HCT116 (cell line): ENCODE data around the gene SH3BGR. TPM values are rescaled to one million over a fixed set of nuclear protein-coding genes. Genes with fewer than 3 reads are reported as not detected.

Experiments
- ATAC-seq: fragments of 200-7000 bp; cut with Tn5 transposase; 2 replicates; pipeline ENCODE4 v1.9.1; 2020; ENCODE audit warnings: mild to moderate bottlenecking, moderate library complexity
- BruUV-seq: library from RNA; stranded (reverse); fragments of 400-500 nt; replicated peaks from 2 replicates; lab custom pipeline; 2021; lab: Mats Ljungman, UMichigan
- CTCF ChIA-PET: fragments of 300-600 bp; sonication (Branson Sonifier 250); formaldehyde crosslinking; loops from one replicate; lab custom pipeline; 2021; ENCODE audit warnings: antibody characterized with exemption; lab: Charles Lee
- POLR2A ChIA-PET: fragments of 300-600, 350-600 bp; sonication (Branson Sonifier 250); formaldehyde crosslinking; loops from one replicate; lab custom pipeline; 2021; ENCODE audit warnings: antibody characterized with exemption; lab: Charles Lee
- RAD21 ChIA-PET, 2 experiments: fragments of 300-600 bp; sonication (Branson Sonifier 250); formaldehyde crosslinking; loops; one replicate each; lab custom pipeline; 2023; ENCODE audit warnings: low total read pairs in 2 of 2; ENCODE audit not compliant: uncharacterized antibody in 2 of 2, unreplicated experiment in 2 of 2, low non-redundant PET in 1 of 2; lab: Charles Lee
- DNase-seq: peaks from one replicate; pipeline ENCODE4 v3.0.0-alpha.2; 2010; ENCODE audit warnings: low read depth, low spot score
- H2AFZ ChIP-seq: fragments of 200-600 bp; shearing (Covaris generic), sonication (generic); 2 replicates; pipeline ENCODE4 v1.6.1; 2017; ENCODE audit warnings: low read depth, mixed run types, mixed read lengths, antibody characterized with exemption, low read length; ENCODE audit not compliant: poor library complexity, severe bottlenecking
- H3K27ac ChIP-seq: 2 replicates; pipeline ENCODE4 v1.5.1; 2012; ENCODE audit warnings: low read depth, low read length
- H3K27me3 ChIP-seq: fragments of 200-600 bp; sonication (generic); 2 replicates; pipeline ENCODE4 v1.6.1; 2016; ENCODE audit warnings: mixed run types, low read length, mixed read lengths; ENCODE audit not compliant: insufficient read depth
- H3K36me3 ChIP-seq, 2 experiments: fragments of 200-500 bp in 1 of 2; fragments of 200-600 bp in 1 of 2; sonication (Bioruptor generic) in 1 of 2; sonication (generic) in 1 of 2; 2 replicates each; pipeline versions ENCODE4 v1.5.1 to v1.6.1; 2014 to 2016; ENCODE audit warnings: low read length in 2 of 2, inconsistent platforms in 1 of 2, mixed read lengths in 1 of 2, mixed run types in 1 of 2; ENCODE audit not compliant: insufficient read depth in 2 of 2, control insufficient read depth in 1 of 2
- H3K4me1 ChIP-seq, 2 experiments: fragments of 200-600 bp in 1 of 2; sonication (generic) in 1 of 2; 2 replicates each; pipeline versions ENCODE4 v1.5.1 to v1.6.1; 2012 to 2017; ENCODE audit warnings: low read length in 2 of 2, inconsistent platforms in 1 of 2, mild to moderate bottlenecking in 1 of 2, mixed read lengths in 1 of 2, mixed run types in 1 of 2, moderate library complexity in 1 of 2; ENCODE audit not compliant: insufficient read depth in 2 of 2, control insufficient read depth in 1 of 2
- H3K4me2 ChIP-seq: fragments of 200-600 bp; sonication (generic); 2 replicates; pipeline ENCODE4 v1.6.1; 2017; ENCODE audit warnings: mixed run types, low read length, mixed read lengths
- H3K4me3 ChIP-seq, 2 experiments: fragments of 200-600 bp in 1 of 2; sonication (generic) in 1 of 2; replicated peaks in 1 of 2; 2 replicates each; pipeline ENCODE4 v1.5.1; 2011 to 2016; ENCODE audit warnings: low read length in 2 of 2, control low read depth in 1 of 2, low read depth in 1 of 2, mild to moderate bottlenecking in 1 of 2, mixed read lengths in 1 of 2, mixed run types in 1 of 2
- H3K79me2 ChIP-seq: fragments of 200-600 bp; sonication (generic); 2 replicates; pipeline ENCODE4 v1.6.1; 2017; ENCODE audit warnings: mild to moderate bottlenecking, mixed run types, low read length, moderate library complexity, mixed read lengths; ENCODE audit not compliant: insufficient read depth
- H3K9ac ChIP-seq: fragments of 200-600 bp; sonication (generic); 2 replicates; pipeline ENCODE4 v1.6.1; 2016; ENCODE audit warnings: low read length, mixed read lengths
- H3K9me2 ChIP-seq: fragments of 200-600 bp; sonication (generic), shearing (Covaris generic); 2 replicates; pipeline ENCODE4 v1.6.1; 2017; ENCODE audit warnings: mixed run types, mild to moderate bottlenecking, moderate library complexity; ENCODE audit not compliant: insufficient read depth
- H3K9me3 ChIP-seq, 2 experiments: fragments of 200-500 bp in 1 of 2; fragments of 200-600 bp in 1 of 2; sonication (Bioruptor generic) in 1 of 2; sonication (generic) in 1 of 2; 2 replicates each; pipeline ENCODE4 v1.6.1; 2014 to 2017; ENCODE audit warnings: low read length in 2 of 2, mixed read lengths in 2 of 2, inconsistent platforms in 1 of 2, low read depth in 1 of 2, mild to moderate bottlenecking in 1 of 2, mixed run types in 1 of 2, moderate library complexity in 1 of 2; ENCODE audit not compliant: control insufficient read depth in 1 of 2, insufficient read depth in 1 of 2
- H4K20me1 ChIP-seq: fragments of 200-600 bp; sonication (generic), shearing (Covaris generic); 2 replicates; pipeline ENCODE4 v1.6.1; 2017; ENCODE audit warnings: mixed run types, mild to moderate bottlenecking, moderate library complexity; ENCODE audit not compliant: insufficient read depth
- CTCF ChIP-seq, 3 experiments: fragments of 200-600 bp in 1 of 3; sonication (generic) in 1 of 3; IDR thresholded peaks in 2 of 3; conservative IDR thresholded peaks in 1 of 3; 2 replicates each; pipeline ENCODE4 v1.5.1; 2012 to 2017; ENCODE audit warnings: low read depth in 2 of 3, low read length in 2 of 3, antibody characterized with exemption in 1 of 3, borderline replicate concordance in 1 of 3, control low read depth in 1 of 3, mild to moderate bottlenecking in 1 of 3, mixed read lengths in 1 of 3, mixed run types in 1 of 3, moderate library complexity in 1 of 3; ENCODE audit not compliant: insufficient read depth in 1 of 3
- RAD21 ChIP-seq: IDR thresholded peaks from 2 replicates; pipeline ENCODE4 v1.6.1; 2012; ENCODE audit warnings: low read depth, mild to moderate bottlenecking
- YY1 ChIP-seq: IDR thresholded peaks from 2 replicates; pipeline ENCODE4 v1.6.1; 2011; ENCODE audit warnings: low read length, low read depth, moderate library complexity, mild to moderate bottlenecking; ENCODE audit not compliant: insufficient replicate concordance; ENCODE audit errors: extremely low read depth
- ZNF274 ChIP-seq: fragments of 200-500 bp; sonication (Bioruptor generic); IDR thresholded peaks from 2 replicates; pipeline ENCODE4 v1.6.1; 2014; ENCODE audit warnings: mild to moderate bottlenecking, low read depth, low read length, inconsistent platforms
- intact Hi-C: fragments of 100-400 bp; cut with micrococcal nuclease; formaldehyde crosslinking; loops from 2 replicates; pipeline ENCODE4 v1.10.0; 2022
- total RNA-seq: library from RNA; stranded (reverse); gene quantifications from one replicate; pipeline ENCODE4 v1.2.1, GENCODE V29; 2021; ENCODE audit not compliant: unreplicated experiment

The SH3BGR gene
- total RNA-seq, 1 experiment from 2014 or later, result 4.8 TPM

GRCh38 chr21:39515684-39516472 lies 64.1 kb downstream of the SH3BGR start:
- H3K36me3 ChIP-seq, result no peaks in the 10 kb centered on the region
- H3K4me1 ChIP-seq, result no peaks in the 10 kb centered on the region
- H3K4me3 ChIP-seq, result no peak overlapping the region
- ChIA-PET POLR2A (no interaction called here), CTCF (interaction anchor here (1.1 kb wide), 1 partner anchor 207 kb away, joined by 3 read pairs; no protein-coding TSS in a partner anchor), RAD21 (no interaction called here)
- no peak overlapping the region for H3K4me2 ChIP-seq
- H3K27me3 ChIP-seq, result no peaks in the 10 kb centered on the region
- DNase-seq (no peak), ATAC-seq (no peak)
- H3K9me2 ChIP-seq, result no peaks in the 10 kb centered on the region
- BruUV-seq, result no TSS peak
- TF ChIP-seq YY1, result no peak
- H3K9ac ChIP-seq, result no peak overlapping the region
- H4K20me1 ChIP-seq, result no peaks in the 10 kb centered on the region
- intact Hi-C loops, result loop anchor here (5.0 kb wide), 1 partner anchor 271 kb away; no protein-coding TSS in a partner anchor
- no peaks in the 10 kb centered on the region for H3K79me2 ChIP-seq
- no peak overlapping the region for H3K27ac ChIP-seq
- H3K9me3 ChIP-seq, result no peaks in the 10 kb centered on the region
- H2AFZ ChIP-seq, result no peak overlapping the region

- Histone ChIP-seq H3K4me1 (peaks cover 0 to 2% of the 10 kb centered on the region in 2 experiments; a peak in 1 of 4 replicates), H3K9me3 (no peaks in the 10 kb centered on the region), H3K4me3 (no peak overlapping the region), H3K79me2 (no peaks in the 10 kb centered on the region), H3K36me3 (no peaks in the 10 kb centered on the region), H4K20me1 (no peaks in the 10 kb centered on the region), H2AFZ (no peak overlapping the region), H3K27ac (no peak overlapping the region), H3K4me2 (no peak overlapping the region), H3K9ac (no peak overlapping the region), H3K9me2 (no peaks in the 10 kb centered on the region), H3K27me3 (no peaks in the 10 kb centered on the region)
- no peak for TF ChIP-seq ZNF274
- TF ChIP-seq RAD21, result peak; percentile 88
- TF ChIP-seq CTCF (IDR thresholded peaks at IDR 0.05 in 2 of 3, conservative IDR thresholded peaks at IDR 0.05 in 1 of 3; ENCODE audit: borderline replicate concordance in 1 of 3, insufficient read depth in 1 of 3, low read depth in 2 of 3, low read length in 2 of 3), result peak; percentile 74 to 92 (median 88); a peak in 5 of 6 replicates
- DNase-seq (peak; percentile 71), ATAC-seq (peak; percentile 99)
- POLR2A ChIA-PET, result no interaction called here
- BruUV-seq, result no TSS peak
- CTCF ChIA-PET, result interaction anchor here (0.8 to 2.7 kb wide), 10 partner anchors 9 to 198 kb away, joined by 3 to 20 read pairs (median 7); no protein-coding TSS in a partner anchor
- RAD21 ChIA-PET, result interaction anchor here (0.8 to 1.3 kb wide), 3 partner anchors 183 to 197 kb away, joined by 3 to 6 read pairs (median 3); no protein-coding TSS in a partner anchor
- intact Hi-C loops, result loop anchor here (1.0 to 5.0 kb wide), 4 partner anchors 189 to 603 kb away; no protein-coding TSS in a partner anchor
Measured at GRCh38 chr21:39518055-39518846, 66.5 kb downstream of the SH3BGR start.
